ENCODE measurements around the gene ULBP2.
A peak's percentile ranks its signal among the peaks of the same experiment; 100 is the strongest.
"Not testable (repeated sequence)": the region's sequence is repeated elsewhere in the genome, so short reads cannot be mapped to it uniquely, and the experiment has no call there.

Gene ULBP2

DNA sequence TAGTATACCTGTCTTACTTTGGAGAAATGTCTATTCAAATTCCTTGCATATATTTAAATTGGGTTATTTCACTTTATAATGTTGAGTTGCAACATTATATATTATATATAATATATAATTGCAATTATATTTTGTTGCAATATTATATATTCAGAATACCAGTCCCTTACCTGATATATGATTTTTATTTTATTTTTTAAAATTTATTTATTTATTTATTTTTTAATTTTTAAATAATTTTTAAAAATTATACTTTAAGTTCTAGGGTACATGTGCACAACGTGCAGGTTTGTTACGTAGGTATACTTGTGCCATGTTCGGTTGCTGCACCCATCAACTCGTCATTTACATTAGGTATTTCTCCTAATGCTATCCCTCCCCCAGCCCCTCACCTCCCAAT, 14.8 kb upstream of the ULBP2 start:
- DNase-seq = not testable (repeated sequence)

DNA sequence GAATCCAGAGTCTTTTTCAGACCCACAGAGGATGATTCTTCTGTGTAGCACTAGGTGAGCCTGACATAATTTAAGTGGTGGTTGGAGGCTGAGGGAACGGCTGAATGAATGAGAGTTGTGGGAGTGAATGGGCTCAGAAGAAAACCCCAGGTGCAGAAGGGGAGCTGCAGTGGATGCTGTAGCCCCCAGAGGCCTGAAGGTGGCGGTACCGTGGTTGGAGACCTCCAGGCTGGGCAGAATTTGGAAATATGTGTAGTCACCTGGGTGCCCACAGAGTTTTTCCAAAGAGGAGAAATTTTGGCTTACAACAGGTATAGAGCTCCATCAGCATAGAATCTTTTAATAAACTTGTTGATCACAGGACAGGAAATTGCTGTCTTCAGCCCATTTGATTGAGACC, 12.4 kb upstream of the ULBP2 start:
- peak; percentile 66 for DNase-seq

DNA sequence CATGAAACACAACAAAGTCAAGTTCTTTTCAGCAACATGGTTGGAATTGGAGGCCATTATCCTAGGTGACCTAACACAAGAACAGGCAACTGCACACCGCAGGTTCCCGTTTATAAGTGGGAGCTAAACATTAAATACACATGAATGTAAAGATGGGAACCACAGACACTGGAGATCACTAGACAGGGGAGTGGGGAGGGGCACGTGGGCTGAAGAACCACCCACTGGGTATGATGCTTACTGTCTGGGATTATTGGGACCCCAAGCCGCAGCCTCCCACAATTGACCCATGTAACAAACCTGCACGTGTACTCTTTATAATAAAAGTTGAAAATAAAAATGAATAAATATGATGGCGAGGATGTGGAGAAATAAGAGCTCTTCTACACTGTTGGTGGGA, 10.3 kb upstream of the ULBP2 start:
- peak; percentile 15 for DNase-seq

DNA sequence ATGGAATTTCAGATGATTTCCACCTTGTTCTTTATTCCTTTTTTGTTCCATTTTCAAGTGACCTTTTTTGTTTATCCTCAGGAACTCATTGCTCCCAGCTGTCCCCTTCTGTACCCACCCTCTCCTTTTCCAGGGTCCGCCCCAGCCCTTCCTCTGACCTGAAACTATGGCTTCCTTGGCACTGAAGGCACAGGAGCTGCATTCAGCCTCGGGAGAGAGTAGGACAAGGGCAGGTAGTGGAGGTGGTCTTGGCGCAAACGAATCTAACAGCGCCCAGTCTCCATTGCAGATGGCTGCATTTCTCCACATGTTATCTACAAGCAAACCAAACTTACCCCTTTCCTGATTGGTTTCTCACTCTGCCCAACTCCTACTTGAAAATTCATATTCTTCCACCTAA, 8.8 kb upstream of the ULBP2 start:
- DNase-seq = peak; percentile 32

DNA sequence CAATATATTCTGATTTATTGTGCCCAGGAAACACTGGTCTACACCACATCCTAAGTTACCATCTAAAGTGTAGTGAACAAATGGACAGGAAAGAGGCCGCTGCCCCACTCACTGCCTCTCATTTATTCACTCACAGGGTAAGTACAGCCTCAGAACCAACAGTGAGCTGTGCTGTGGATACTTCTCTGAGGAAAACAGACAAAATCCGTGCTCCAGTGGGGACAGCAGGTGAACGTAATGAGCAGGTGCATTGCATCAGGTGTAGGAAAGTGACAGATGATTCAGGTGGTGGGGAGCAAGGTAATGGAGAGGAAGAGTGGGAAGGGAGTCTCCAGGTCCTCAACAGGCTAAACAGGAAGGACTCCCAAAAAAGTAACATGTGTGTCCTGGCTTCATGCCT, 8.4 kb upstream of the ULBP2 start:
- peak; percentile 28 for DNase-seq

DNA sequence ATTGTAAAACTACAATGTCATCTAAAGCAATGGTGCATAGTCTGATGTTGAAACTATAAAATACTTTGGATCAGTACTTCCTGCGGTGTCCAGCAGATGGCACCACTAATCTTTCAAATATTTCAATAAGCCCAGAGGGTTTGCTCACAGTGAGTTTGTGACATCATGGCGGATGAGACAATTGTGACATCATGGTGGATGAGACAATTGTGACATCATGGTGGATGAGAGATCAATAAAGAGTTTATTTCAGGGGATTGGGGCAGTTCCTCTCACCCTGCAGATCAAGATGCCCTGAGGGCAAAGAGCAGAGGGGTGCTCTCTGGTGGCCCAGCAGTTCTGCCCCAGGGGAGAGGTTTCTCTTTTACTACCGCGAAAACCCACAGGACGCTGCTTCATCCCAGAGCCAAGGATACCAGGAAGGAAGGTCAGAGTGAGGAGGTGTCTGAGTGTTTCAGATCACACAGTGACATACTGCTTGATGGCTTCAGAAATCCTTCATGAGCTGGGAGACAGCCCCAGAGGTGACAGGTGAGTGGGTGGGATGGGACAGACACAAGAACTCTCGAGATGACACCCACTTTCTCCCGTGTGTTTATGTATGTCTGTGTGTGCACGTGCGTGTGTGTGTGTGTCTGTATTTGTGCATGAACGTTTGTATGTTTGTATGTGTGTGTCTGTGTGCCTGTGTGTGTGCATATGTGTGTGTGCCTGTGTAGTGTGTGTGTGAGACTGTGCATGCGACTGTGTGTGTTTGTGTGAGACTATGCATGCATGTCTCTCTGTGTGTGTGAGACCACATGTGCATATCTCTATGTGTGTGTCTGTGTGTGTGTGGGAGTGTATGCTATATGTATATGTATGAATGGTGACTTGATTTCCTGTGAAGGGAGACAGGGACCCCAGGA, 7.3 kb upstream of the ULBP2 start:
- peak; percentile 60 for DNase-seq

DNA sequence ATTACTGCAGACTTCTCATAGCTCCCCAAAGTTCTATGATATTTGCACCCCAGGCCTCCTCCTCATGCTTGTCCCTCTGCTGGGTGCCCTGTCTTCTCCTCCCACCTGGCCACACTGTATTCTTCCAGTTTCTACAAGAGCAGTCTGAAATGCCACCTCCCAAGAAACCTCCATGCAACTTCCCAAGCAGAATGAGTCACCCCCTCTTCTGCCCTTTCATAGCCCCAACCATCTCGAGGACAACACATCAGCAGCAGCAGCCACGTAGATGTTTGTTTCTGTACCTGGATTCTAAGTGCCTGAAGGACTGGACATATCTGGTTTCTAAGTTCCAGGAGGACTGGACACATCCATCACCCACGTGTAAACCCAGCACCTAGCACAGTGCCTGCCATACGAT, 6.6 kb upstream of the ULBP2 start:
- peak; percentile 37 for DNase-seq

DNA sequence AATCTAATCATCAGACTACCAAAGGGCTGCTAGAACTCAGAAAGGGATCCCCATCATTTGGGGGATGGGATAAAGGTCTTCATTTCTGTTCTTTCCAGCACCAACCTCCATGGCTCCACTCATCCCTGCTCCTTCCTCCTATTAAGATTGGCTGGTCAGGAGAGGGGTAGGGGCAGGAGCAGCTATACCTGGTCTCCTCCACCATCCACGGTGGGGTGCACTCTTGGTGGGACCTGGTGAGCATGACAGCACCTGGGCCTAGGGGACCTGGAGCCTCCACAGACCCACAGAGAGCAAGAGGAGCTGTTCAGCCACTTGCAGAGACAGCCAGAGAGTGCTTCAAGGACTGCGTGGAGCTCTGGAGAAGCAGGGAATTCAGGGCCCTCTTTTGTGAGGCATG, 6.1 kb upstream of the ULBP2 start:
- DNase-seq = peak; percentile 35

DNA sequence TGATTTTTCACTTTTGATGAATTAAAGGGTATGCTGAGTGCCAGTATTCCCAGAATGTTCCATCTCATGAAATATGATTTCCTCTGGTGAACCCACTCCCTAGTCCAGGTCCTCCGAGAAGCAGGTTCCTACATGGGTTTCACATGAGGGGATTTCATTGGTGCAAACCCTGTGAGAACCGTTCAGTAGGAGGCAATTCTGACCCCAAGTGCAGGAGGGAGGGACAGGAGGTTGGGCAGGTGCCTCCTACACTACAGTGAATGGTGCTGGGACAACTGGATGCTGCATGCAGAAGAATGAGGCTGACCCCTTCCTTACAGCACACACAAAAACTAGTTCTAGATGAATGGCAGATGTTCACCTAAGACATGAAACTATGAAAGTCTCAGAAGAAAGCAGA, 5.1 kb upstream of the ULBP2 start:
- peak; percentile 20 for DNase-seq

DNA sequence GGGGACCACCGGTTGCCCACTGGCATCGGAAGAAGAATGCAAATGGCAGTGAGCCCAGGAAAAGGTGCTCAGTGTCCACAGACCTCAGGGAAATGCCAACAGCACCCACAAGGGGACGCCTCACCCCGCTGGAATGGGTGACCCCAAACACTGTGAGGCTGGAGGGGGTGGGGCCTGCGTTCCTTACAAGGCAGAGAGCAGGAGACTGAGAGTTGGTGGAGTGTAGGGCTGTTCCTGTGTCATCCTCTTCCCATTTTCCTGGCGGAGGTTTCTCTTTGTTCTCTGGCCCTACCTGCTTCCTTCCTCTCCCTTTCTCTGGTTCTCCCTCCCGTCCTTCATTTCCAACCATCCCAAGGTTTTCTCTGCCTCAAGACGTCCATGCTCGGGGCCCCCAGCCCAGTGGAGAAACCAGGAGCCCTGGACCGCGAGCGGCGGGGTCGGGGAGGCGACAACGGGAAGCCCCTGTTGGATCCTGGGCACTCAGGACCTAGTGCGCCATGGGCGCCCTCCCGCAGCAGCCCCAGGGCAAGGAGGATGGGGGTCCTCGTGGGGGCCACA, 3.7 kb upstream of the ULBP2 start:
- not testable (repeated sequence) for DNase-seq

DNA sequence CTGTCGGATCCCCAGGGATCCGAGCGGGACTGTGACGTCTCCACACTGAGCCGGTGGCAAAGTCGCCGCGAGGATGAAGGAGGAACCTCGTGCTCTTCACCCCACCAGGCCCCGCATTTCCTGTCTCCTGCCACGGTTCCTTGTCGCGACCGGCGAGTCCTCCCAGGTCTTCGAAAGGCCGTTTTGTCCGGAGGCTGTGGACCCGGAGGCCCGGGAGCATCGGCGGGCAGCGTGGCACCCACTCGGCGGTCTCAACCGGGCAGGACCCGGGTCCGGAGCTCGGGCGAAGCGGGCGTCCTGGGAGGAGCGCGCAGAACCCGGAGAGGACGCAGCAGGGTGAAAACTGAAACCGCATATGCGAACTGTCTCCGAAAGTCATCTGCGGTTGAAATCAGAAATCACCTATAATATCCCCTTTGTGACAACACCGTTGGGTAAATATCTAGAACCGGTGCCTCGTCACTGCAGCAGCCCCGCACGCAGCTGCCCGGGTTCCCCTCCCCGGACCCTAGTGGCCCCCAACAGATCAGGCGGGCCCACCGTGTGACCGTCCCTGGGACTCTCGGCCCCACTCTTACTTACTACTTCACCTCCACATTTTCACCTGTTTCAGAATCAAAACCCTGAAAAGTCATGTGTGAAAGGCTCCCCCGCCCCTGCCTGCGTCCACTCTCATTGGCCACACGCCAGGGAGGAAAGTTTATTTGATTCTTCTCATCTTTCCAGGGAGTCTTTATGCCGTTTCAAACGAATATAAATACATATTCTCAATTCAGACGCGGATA, 3.1 kb upstream of the ULBP2 start:
- DNase-seq = peak; percentile 46

DNA sequence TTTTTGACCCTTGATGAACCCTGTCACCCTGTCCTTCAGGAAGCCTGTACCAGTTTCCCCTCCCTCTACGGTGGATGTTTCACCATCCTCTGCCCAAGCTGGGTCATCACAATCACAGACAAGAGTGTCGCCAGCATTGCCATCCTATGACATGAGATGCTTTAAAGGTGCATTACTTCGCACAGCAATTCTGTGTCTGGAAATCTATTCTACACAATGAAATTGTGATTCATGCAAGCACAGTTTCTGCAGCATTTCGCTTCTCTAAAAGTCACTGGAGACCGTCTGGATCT, 2.5 kb upstream of the ULBP2 start:
- peak; percentile 9 for DNase-seq

DNA sequence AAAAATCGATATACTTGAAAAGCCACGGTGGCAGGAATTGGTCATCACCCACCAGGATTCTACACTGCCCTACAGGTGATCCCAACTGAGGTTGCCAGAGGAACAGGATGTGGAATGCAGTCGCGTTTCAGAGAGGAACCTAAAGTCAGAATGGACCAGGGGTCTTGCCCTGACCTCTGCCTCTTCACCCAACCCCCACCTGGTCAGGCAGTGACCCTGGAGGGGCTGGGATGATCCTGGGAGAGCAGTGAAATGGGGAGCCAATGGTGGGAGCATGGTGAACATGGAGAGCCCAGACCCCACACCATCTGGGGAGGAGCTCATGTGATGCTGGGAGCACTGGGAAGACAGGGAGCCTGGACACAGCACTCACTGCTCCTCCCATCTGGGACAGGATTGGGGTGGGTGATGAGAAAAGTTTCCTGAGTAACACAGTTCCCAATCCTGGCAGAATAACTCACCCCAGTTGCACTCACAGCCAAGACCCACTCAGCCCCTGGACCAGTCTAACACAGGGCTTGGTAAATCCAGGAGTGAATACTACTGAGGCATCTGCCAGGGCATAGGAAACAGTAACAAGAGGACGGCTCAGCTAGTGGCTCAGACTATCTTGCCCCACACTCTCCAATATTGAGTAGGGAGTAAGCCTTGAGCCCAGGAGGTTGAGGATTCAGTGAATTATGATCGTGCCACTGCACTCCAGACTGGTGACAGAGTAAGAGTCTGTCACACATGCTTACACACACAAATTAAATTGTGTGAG, 1.7 kb upstream of the ULBP2 start:
- peak; percentile 33 for DNase-seq

DNA sequence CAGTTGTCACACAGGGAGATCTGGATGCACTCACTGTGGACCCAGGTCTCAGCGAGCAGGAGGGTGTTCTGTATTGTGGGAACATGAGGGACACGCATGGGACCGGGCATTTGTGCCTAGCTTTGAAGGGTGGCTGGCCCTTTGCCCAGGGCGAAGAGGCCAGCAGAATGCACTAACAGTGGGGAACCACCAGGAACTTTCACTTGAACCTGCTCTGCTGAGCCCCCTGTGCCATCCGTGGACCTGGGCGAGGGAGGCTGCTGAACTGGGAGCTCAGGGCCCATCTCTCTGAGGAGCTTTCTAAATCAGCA, 1.2 kb upstream of the ULBP2 start:
- DNase-seq = no peak

DNA sequence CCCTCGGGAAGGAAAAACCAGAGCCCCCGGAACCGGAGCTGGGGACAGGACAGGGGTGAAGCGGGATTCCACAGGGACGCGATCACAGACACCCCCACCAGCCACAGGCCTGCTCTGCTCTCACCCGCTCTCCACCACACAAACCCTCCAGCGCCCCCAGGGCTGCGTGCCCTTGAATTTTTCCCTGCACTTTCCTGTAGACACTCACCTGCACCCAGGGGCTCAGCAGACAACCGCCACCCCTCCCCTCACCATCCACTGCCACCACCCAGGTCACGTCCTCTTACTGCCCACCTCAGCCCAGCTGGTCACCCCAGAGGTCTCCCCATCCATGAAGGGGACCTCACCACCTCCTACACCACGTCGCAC, 631 bp downstream of the ULBP2 start:
- peak; percentile 51 for DNase-seq

DNA sequence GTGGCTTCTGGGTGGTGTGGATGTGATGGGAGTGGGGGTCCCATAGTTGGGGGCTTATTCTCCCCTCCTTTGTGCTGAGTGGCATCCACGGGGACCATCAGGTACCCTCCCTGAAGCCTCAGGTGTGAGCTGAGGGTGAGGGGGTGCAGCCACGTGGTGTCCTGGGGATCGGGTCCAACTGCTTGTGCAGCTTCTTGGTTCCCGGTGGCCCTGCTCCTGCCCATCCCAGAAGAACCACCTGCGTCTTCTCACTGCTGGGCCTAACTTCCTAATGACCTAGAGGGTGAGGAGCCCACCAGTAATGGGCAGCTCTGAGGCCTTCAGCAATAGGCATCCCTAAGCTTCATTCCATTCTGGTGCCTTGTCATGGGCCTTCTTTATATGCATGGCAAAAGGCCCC, 1.5 kb downstream of the ULBP2 start:
- peak; percentile 25 for DNase-seq

DNA sequence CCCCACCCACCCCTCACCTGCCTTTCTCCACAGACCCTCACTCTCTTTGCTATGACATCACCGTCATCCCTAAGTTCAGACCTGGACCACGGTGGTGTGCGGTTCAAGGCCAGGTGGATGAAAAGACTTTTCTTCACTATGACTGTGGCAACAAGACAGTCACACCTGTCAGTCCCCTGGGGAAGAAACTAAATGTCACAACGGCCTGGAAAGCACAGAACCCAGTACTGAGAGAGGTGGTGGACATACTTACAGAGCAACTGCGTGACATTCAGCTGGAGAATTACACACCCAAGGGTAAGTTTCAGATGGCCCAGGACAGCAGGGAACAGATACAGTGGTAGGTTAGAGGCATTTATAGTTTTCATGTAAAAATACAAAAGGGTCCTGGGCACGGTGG, 3.5 kb downstream of the ULBP2 start:
- not testable (repeated sequence) for DNase-seq

DNA sequence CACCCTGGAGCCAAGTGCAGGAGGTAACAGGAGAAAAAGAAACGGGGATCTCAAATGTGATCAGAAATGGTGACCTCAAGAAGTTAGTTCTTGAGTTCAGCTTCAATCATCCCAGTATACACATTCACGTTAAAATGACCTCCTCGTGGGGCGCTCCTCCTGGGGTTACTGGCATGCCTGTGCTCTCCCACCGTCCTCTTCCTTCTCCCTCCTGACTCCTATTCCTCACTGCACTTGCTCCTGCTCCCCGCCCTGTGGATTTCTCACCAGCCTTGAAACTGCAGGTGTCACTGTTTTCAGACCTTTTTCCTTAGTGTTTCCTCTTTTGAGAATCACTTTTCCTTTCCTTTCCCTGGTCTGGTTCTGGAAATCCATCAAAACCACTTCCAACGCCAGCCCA, 4.8 kb downstream of the ULBP2 start:
- peak; percentile 9 for DNase-seq

DNA sequence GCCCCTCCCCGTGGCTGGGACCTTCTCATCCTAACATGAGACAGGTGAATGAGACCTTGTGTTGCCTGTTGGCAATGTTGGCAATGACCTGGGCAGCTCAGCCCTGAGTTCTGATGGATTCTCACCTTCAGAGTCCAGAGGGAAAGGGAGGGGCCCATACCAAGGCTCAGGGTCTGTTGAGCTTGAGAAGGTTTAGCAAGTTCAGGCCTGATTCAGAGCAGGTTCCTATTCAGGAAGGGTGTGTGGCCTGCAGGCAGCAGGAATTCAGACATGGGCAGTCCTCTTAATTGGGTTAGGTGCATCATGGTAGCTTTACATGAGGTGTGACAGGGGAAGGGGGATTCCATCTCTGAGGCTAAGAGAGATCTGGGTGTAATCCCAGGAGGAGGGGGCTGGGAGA, 5.7 kb downstream of the ULBP2 start:
- not testable (repeated sequence) for DNase-seq

DNA sequence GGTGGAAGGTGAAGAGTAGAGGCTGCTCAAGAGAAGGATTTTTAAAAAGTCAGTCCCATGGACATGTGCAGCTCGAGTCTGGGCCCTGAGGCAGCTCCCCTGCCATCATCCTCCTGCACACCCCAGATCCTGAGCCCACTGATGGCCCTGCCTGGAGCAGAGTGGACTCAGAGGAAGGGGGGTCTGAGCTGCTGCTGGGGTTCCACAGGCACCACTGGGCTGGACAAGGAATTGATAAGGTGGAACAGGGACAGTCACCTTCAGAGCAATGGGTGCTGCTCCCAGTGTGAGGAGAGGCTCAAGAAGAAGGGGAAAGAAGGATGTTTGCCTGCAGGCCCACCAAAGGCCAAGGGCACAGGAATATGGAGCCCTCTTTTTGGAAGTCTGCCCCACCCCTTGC, 6.2 kb downstream of the ULBP2 start:
- peak; percentile 12 for DNase-seq

DNA sequence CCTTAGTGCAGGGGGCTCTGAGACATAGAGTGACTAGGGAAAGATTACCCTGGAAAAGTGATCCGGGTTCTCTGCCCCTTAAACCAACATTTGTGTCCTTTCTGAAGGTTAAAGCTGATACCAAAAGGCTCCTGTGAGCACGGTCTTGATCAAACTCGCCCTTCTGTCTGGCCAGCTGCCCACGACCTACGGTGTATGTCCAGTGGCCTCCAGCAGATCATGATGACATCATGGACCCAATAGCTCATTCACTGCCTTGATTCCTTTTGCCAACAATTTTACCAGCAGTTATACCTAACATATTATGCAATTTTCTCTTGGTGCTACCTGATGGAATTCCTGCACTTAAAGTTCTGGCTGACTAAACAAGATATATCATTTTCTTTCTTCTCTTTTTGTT, 6.8 kb downstream of the ULBP2 start:
- peak; percentile 22 for DNase-seq

DNA sequence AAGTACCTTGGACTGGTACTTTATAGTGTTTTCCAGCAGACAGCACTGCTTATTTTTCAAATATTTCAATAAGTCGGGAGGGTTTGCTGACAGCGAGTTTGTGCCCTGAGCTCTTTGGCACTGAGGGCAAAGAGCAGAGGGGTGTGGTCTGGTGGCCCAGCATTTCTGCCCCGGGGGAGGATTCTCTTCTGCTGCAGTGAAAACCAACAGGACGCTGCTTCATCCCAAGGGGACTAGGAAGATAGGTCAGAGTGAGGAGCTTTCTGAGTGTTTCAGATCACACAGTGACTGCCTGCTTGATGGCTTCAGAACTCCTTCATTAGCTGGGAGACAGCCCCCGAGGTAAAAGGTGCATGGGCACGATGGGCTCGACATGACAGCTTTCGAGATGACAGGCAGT, 8.6 kb downstream of the ULBP2 start:
- DNase-seq = peak; percentile 44

DNA sequence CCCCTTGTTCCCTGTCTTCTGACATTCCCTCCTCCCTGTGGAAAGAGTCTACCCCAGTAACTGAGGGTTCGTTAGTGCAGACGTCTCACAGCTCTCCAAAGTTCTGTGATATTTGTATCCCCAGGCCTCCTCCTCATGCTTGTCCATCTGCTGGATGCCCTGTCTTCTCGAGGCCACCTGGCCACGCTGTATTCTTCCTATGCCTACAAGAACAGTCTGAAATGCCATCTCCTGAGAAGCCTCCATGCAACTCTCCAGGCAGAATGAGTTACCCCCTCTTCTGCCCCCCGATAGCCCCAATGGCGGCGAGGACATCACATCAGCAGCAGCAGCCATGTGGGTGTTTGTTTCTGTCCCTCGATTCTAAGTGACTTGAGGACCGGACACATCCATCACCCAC, 9.3 kb downstream of the ULBP2 start:
- peak; percentile 34 for DNase-seq

DNA sequence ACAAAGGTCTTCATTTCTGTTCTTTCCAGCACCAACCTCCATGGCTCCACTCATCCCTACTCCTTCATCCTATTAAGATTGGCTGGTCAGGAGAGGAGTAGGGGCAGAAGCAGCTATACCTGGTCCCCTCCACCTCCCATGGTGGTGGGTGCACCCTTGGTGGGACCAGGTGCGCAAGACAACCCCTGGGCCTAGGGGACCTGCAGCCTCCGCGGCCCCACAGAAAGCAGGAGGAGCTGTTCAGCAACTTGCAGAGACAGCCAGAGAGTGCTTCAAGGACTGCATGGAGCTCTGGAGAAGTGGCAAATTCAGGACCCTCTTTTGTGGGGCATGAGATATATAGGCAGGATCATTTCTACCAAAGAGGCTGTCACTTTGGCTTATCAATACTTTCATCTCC, 9.8 kb downstream of the ULBP2 start:
- peak; percentile 11 for DNase-seq

Measured in islet precursor cell (in vitro differentiated cells).